GM21786 (cell line): ENCODE results near the gene TAPBP.
"Not testable (repeated sequence)": the region's sequence is repeated elsewhere in the genome, so short reads cannot be mapped to it uniquely, and the experiment has no call there.

Source experiments
- ATAC-seq: cut with Tn5 transposase; IDR thresholded peaks from one replicate; pipeline ENCODE4 v1.9.1; 2021; ENCODE audit not compliant: unreplicated experiment

The TAPBP gene

DNA sequence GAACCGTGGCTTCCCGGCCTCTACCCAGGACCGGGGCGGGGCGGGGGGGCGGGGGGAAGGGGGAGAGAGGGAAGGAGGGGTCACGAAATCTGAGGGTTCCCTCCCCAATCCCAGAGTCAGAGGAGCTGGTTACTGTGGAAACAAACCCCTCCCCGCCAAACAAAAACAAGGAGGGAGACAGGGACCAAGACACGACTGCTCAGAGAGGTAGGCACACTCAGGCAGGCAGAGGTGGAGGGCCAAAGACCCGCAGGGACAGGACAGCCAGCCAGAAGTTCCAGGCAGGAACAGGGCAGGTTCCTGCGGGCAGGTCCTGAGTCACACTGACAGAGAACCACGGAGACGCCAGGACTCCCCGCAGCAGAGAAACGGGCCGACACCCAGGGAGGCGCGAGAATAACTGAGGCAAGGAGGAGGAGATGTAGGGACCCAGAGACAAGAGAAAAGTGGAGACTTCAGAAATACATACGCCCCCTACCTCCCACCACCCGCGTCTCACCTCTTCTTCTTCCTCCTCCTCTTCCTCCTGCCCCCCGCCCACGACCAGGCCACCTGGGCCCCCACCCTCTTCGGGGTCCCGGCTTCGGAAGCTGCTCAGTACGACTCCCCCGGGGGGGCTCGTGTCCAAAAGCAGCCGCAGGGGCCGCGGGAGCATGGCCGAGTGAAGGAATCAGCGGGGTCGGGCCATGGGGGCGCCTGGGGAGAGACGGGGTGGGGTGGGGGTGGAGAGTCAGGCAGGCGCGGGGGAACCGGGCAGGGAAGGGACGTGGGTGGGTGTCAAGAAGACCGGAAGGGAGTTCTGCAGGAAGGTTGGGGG lies 15.7 kb downstream of the TAPBP start:
- ATAC-seq, result no peak

DNA sequence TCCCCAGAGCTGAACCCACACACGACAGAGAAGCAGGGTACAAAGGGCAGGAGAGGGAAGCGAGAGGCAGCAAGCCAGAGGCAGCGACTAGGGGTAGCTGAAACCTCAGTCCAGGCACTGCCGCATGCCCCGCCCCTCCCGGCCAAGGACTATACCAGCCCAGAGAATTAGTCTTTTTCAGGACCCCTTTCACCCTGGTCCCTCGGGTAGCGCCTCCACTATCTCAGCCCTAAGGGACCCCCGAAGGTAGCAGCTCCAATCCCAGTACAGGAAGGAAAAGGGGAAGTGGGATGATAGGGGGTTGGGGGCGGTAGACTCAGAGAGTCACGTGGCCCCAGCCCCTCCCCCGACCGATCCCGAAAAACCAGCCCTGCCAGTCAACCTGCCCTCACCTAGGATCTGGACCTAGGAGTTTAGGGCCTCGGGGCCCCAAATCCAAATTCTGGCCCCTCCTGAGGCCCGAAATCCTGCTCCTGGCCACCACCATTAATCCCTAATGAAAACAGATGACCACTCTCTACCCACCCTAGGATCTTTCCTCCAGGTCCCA lies 16.4 kb downstream of the TAPBP start:
- no peak for ATAC-seq

DNA sequence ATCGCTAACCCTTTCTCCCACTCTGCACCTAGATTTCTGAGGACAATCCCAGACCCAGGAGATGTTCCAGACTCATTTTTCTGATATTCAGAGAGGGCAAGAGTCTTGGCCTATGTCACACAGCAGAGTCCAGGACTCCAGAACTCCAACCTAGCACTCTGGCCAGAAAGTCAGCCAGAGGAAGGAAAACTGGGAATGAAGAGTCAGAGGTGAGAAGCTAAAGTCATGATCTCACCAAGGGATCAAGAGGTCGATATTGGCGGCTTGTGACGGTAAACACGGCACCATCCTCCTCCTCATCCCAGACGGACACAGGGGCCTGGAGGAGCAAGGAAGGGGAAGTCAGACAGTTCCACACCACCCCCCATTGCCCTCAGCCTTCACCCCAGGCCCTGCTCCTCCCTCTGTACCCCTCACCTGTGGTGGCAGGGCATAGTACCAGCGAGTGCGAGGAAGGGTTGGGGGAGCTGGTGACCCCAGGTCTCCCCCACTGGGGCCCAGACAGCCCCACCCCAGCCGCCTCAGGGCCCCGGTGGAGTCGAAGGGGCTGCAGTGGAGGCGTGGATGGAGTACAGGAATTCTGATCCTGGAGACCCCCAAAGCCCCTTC lies 17.0 kb downstream of the TAPBP start:
- ATAC-seq, result no peak

DNA sequence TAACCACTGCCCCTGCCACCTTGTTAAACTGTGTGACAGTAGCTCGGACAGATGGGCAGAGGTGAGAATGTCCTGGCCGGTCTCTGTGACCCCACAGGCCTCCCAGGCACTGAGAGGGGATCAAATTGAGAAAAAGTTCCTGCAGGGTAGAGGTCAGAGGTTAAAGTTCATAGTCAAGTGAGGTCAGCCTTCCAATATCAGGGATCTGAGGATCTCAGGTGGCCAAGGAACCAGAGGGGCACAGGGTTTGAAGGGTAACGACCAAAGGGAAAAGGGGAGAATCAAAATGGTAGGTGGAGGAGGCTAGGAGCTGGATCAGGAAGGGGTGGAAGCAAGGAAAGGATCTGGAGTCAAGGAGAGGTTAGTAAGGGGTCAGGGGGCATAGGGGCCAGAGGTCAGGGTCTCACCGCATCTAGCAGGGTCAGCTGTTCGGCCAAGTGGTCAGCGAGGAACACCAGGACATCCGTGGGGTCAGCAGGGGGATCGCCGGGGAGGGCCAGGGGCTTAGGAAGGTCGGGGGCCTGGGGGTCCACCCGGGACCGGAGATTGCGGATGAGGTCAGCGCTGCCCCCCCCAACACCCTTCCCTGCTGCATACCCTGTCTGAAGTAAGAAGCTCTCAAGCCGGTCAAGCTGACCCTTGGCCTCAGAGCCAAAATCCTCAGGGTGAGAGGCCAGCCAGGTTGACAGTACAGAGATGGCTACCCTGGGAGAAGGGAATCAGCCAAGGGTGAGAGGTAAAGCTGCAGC lies 18.1 kb downstream of the TAPBP start:
- no peak for ATAC-seq

DNA sequence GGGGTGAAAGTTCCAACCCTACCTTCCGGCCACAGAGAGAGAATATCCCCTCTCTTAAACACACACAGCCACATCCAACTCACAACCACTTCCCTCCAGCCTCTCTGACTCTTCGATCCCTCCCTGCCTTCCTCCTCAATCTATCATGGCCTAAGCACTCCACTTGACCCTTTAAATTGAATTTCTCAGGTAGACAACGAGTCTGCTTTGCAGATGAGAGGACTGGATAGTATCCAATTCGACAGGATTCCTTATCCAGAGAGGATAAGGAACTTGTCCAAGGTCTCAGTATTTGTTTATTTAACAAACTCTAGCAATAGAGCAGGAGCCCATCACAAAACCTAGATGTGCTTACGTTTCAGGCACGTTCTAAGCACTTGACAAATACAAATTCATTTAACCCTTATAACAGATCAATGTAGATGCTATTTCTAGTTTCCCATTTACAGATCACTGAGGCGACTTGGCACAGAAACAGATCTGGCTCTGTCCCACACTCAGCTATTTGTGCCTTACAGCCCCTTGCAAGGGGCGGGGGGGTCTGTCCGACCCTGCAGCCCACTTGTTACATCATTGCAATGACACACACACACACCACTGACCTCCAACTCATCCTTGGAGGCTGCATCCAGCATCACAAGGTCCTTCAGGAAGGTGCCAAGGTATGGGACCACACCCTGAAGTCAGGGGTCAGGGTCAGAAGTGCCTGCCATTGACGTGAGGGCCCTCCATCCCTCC lies 19.6 kb downstream of the TAPBP start:
- ATAC-seq, result no peak

DNA sequence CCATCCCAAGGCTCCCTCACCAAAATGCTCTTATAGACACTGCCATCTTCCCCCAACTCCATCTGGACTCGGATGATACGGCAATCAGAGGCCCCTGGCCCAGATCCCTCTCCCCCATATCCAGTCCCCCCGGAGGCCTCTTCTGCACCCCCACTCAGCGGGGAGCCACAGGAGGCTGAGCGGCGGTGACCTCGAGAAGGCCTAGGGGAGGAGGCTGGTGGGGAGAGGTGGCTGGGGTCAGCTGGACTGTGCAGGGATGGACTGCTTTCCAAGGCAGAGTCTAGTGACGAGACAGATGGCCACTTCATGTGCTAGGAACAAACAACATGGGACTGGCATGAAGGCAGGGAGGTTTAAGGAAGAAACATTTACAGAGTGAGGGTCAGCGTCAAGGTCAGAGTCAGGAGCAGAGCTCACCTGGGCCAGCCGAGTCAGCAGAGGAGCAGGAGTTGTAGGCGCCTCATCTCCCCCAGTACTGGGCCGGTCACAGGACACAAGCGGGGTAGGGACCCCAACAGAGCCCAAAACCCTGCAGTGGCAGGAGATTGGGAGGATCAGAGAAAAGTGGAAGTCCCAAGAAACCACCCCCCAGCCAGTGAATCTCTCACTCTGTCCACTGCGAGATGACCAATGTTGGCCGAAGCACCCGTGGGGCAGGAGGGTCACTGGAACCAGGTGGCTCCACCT lies 20.7 kb downstream of the TAPBP start:
- no peak for ATAC-seq

DNA sequence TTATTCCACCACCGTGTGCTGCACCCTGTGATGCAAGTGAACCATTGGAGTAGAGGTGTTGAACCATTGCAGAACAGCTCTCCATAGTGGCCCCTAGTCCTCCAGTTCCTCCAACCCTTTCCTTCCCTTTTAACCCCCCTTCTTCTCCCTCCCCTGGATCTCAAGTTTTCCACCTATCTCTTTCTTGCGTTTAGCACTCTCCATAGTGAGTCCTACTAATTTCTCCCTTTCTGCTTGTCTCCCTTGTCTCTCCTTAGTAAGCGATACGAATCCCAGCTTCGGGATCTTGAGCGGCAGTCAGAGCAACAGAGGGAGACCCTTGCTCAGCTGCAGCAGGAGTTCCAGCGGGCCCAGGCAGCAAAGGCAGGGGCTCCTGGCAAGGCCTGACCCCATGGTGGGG lies 23.4 kb downstream of the TAPBP start:
- no peak for ATAC-seq

DNA sequence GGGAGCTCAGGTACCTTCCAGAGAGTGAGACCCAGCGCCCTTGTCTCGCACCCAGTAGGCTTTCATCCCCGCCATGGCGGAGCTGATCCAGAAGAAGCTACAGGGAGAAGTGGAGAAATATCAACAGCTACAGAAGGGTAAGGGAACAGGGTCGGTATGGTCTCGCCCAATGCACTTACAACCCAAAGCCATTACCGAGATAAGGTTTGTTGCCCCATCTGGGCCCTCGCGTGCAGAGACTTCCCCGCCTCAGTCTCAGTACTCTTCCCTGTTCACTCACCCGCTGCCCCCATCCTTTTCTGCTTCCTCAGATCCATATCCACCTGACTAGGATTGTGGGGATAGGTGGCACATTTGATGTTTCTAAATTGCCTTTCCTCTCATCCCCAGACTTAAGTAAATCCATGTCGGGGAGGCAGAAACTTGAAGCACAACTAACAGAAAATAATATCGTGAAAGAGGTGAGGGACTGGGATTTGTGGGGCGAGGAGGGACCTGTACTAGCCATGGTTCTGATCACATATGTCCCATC lies 24.0 kb downstream of the TAPBP start:
- ATAC-seq, result no peak

DNA sequence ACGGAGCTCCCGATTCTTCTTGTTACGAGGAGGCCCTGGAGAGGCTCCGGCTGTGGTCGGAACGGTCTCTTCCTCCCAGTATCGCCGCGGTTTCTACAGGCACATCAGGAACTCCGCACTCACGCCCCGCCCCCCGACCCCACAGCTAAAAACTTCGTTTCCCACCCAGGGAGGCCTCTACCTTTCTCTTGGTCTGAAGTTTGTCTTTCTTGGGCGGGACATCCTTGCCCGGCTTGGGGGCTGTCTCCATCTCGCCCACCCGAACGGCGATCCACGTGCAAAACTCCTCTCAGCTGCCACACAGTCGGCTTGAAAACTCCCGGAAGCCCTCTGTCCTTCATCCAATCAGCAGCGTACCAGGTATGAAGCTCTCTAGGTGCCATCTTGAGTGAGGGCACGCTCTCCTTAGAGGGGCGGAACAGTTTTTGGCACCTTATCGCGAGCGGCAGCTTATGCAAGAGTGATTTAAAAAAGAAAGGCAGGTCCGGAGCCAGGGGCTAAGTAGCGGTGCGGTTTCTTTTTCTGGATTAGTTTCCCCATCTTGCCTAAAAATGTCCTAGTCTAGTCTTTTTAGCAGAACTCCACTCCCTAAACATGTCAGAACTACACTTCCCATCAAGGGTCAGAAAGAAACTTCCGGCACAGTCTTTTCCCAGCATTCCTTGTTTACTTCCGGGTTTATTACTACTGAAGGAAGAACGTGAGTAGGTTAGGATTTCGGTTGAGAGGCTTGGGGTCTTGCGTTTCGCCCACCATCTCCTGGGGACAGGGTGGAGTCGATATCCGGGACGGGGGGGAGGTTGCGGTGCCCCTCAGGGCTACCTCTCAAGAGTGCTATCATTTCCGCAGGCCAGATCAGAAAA lies 24.7 kb downstream of the TAPBP start, which contains the start of the genes PFDN6 and WDR46:
Gene PFDN6 (plus strand): TSS at position 681 of the 863 bp plus-strand sequence. CDS start 256 bp downstream, outside the sequence.
Gene WDR46 (minus strand): TSS at position 319 of the 863 bp plus-strand sequence. CDS start 69 bp downstream, at position 250.
- ATAC-seq, result peak; percentile 91

DNA sequence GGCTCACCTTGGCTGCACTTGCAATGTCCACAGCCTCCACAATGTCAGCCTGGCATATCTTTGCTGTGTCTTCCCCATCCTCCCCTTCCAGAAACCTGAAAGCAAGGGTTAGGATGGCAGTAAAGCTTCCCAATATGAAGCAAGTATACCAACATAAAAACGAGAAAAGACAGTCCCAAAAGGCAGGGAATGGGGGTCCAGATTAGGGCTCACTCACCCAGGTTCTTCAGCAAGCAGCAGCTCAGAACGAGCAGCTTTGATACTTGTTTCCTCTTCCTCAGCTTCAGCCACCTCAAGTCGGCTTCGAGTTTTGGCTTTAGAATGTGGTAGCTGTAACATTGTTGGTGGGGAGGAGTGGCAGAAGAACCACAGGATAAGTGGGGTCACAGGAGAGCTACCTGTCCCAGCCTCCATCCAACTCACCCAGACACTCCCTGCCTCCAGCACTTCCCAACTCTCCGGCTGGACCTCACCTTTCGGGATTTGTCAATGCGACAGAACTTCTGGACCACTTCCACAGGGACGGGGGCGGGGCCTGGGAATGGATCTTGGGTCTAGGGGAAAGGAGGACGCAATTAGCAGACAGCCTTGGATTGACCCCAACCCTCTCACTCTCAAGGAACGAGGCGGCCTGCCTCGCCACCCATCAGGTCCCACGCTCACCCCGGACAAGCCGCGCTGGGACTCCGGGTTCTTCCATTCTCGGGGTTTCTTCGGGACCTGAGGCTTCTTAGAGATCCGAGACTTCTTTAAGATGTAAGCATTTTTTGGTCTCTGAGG lies 25.5 kb downstream of the TAPBP start:
- ATAC-seq, result no peak

DNA sequence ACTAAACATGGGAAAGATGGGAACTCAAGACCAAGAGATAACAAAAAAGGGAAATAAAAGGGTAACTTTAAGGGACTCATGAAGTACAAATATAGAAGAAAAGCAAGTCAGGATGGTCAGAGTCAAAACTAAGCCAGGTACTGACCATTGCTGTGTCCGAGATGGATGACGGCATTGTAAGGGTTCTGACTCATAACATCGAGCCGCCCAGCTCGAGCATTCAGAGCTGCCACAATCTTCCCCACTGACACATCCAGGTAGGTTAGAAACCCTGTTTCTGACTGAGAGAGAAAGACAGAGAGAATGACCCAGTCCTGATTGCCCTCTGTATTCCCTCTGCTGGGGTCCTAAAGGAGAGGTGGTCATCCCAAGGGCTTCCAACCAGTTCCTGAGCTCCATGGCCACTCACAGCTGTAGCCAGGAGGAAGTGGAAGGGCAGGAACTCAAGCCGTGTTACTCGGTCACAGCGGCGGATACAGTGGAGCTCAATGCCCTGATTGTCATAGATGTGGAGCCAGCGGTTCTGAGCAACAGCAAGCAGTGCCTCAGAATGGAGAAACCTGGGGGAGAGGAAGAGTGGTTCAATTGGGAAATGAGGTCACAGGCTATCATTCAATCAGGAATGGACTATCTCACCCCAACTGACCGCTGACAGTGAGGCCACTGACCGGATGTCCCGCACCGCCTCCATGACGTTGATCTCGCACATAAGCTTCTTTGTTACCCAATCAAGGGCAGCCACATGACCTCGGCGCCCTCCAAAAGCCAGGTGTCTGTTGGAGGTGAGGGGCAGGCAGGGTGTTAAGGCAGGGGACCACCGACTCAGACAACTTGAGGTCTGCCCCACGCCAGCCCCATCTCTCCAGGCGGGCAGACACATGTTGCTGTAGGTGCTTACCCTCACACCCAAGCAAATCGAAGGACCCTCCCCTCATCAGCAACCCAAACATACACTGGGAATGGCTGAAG lies 26.6 kb downstream of the TAPBP start:
- ATAC-seq, result no peak

DNA sequence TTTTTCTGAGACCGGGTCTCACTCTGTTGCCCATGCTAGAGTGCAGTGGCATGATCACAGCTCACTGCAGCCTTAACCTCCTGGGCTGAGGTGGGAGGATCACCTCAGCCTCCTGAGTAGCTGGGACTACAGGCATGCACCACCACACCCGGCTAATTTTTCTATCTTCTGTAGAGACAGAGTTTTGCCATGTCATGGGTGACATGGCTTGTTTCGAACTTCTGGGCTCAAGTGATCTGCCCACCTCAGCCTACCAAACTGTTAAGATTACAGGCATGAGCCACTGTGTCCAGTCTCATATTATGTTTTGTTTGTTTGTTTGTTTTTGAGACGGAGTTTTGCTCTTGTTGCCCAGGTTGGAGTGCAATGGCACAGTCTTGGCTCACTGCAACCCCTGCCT lies 28.7 kb downstream of the TAPBP start:
- not testable (repeated sequence) for ATAC-seq

DNA sequence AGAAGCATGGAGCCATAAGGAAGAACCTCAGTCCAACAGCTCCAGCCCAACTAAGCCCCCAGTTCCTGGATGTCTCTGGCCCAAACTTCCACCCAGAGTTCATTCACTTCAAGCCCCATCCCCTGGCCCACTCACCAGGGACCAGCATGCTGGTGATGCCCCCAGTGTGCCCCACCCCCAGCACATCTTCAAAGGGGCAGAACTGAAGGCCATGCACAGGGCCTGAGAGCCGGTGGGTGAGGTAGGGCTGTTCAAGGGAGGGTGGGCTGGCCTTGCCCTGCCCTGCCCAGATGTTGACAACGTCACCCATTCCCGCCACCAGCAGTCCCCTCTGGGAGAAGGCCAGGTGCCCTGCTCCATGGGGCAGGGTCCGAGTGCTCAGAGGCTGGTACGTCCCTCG lies 33.3 kb downstream of the TAPBP start:
- no peak for ATAC-seq

DNA sequence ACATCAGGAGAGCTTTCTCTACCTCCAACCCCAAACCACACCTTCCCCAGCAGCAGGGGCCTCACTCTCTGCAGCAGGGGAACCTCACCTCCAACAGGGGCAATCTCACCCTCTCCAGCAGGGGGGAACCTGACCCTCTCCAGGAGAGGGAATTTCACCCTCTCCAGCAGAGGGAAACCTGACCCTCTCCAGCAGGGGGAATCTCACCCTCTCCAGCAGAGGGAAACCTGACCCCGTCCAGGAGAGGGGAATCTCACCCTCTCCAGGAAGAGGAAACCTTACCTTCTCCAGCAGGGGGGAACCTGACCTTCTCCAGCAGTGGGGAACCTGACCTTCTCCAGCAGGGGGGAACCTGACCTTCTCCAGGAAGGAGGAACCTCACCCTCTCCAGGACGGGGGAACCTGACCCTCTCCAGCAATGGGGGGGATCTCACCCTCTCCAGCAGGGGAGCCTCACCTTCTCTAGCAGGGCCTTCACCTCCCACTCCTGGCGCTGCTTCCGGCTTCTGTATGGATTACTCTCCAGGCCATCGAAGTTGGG lies 33.8 kb downstream of the TAPBP start:
- no peak for ATAC-seq

DNA sequence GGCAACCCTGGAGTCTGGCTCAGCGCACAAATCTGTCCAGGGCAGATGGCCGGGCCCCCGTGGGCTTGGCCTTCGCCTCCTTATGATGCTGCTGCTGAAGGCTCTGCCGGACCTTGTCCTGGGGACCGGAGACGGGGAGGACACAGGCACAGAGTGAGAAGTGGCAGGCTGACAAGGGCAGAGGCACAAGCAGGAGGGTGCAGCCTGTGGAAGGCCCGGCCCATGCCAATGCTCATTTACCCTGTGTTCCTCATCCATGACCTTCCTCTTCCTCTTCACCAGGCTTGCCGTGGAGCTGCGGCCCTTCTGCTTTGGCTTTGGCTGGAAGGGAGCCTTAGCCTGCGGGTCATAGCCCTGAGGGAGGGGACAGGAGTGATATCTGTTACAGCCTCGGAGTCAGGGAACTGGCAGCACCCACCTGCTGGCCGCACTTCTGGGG lies 34.6 kb downstream of the TAPBP start:
- ATAC-seq, result no peak

DNA sequence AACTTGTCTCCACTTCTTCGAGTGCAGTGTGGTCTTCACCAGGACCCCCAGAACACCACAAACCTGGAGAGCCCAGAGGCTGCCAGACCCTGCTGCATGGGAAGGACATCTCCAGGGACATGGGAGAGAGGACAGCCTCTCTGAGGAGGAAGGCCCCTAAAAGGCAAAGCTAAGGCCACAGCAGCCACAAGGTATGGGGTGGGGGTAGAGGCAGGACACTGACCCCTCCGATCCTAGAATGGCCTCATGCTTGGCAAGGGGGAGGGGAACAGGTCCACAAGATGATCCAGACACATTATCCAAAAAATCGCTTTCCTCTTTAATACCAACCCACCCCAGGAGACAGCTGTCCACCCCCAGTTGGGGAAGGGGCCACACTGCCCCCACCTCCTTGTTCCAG lies 35.1 kb downstream of the TAPBP start:
- no peak for ATAC-seq

DNA sequence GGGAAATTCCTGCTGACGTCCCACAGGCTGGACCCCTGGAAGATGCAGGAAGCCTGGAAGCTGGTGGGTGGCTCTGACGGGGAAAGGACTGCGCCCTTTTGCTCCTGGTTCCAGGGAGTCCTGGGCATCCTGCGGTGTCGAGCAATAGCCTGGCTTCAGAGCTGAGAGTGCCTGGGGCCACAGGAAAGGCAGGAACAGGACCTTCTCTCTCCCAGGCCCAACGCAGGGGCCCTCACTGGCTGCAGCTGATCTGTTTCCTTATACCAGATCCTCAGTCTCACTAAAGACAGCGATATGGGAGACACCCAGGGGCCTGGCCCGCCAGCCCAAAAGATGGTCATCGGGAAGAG lies 35.5 kb downstream of the TAPBP start:
- no peak for ATAC-seq
